Neural cell (in vitro differentiated cells): ENCODE data around the gene CD247.

Experiments
- CTCF ChIP-seq: fragments of 450-650 bp; IDR thresholded peaks from 2 replicates; pipeline ENCODE4 v1.5.1; 2014; ENCODE audit warnings: antibody characterized with exemption, mild to moderate bottlenecking, moderate library complexity; ENCODE audit not compliant: poor library complexity, severe bottlenecking
- POLR2AphosphoS5 ChIP-seq: IDR thresholded peaks from 2 replicates; pipeline ENCODE4 v1.6.1; 2012

- no peak for TF ChIP-seq CTCF
- no peak for TF ChIP-seq POLR2AphosphoS5
Measured at GRCh38 chr1:167520711-167521206, 2.4 kb upstream of the CD247 start.
